NCI-H82 (cell line): ENCODE measurements around the gene C6orf118.

ENCODE experiments used
- DNase-seq: peaks from one replicate; lab custom pipeline; 2025; lab: John Stamatoyannopoulos, UW

C6orf118 gene

GRCh38 chr6:165308926-165309731 lies at the start of gene C6orf118:
C6orf118 (minus strand) TSS chr6:165309605; CDS start chr6:165309586, 19 bp downstream.
- peak; percentile 85 for DNase-seq

- no peak for DNase-seq
Measured at GRCh38 chr6:165345700-165346099, 36.3 kb upstream of the C6orf118 start.

GRCh38 chr6:165340532-165340931 lies 31.1 kb upstream of the C6orf118 start:
- DNase-seq: no peak

DNA sequence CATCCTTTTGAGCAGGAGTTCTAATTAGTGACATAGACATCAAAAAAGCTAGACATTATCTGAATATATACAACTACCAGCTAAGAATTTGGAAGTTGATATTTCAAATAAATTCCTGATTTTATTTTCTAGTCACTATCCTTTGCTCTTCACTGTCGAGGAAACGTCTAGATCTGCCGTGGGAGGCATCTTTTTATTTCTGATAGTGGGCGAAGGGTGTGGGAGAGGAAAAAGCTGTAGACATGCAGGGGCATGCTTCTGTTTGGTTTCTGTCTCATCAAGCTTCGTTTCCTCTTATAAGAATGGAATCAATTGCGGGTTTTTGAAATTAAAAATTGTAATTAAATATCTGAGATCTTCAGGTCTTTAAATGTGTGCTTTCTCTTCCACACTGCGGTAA lies 16.2 kb upstream of the C6orf118 start:
- DNase-seq: no peak

DNA sequence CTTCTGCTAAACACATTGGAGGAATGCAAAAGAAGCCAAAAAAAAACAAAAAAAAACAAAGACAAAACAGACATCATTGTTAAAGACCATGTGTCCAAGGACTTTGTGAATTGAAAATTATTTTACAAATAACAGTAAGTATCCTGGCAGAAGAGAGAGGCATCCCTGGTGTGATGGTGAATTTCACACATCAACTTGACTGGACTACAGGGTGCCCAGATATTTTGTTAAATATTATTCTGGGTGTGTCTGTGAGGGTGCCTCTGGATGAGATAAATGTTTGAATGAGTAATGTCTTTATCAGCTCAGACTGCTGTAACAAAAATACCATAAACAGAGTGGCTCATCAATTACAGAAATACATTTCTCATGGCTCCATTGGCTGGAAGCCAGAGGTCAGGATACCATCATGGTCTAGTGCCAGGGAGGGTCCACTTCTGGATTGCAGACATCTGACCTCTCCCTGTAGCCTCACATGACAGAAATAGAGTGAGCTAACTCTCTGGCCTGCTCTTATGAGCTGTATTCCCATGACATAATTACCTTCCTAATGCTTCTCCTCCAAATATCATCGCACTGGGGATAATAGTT lies 12.2 kb upstream of the C6orf118 start:
- DNase-seq: no peak

GRCh38 chr6:165321150-165321549 lies 11.7 kb upstream of the C6orf118 start:
- DNase-seq: no peak

- no peak for DNase-seq
Measured at GRCh38 chr6:165317723-165318122, 8.3 kb upstream of the C6orf118 start.

- DNase-seq: no peak
Measured at GRCh38 chr6:165306955-165307354, 2.5 kb downstream of the C6orf118 start.

DNA sequence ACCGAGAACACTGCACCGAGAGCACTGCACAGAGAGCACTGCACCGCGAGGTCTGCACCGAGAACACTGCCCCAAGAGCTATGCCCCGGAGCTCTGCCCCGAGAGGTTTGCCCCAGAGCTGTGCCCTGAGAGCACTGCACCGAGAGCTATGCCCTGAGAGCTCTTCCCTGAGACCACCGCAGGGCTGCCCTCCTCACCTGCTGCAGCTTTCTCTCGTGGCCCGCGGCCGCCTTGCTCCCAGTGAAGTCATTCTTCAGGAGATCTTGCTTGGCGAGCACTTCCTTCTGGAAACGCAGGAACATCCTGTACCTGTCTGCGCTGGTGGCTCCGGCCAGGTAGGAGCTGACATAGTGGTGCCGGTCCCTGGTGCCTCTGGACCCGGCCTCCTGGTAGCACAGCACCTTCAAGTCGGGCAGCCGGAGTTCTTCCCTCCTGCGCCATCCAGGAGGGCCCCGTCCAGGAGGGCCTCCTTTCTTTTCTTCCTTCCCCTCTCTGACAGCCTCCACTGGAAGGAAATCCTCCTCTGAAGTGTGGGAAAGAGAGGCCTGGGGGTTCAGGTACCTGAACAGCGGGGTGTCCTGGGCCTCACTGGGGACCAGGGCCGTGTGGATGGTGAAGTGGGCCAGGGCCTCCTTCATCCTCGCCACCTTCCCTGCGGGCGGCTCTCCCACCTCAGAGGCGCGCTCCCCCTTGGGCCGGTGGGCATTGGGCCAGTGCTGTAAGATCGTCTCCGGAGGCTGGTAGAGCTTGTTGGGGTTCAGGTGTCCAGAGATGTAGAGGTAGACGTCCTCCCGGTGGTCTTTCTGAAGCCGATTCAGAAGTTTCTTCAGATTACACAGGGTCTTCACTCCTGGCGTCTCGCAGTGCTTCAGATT lies 7.8 kb downstream of the C6orf118 start:
- no peak for DNase-seq

DNA sequence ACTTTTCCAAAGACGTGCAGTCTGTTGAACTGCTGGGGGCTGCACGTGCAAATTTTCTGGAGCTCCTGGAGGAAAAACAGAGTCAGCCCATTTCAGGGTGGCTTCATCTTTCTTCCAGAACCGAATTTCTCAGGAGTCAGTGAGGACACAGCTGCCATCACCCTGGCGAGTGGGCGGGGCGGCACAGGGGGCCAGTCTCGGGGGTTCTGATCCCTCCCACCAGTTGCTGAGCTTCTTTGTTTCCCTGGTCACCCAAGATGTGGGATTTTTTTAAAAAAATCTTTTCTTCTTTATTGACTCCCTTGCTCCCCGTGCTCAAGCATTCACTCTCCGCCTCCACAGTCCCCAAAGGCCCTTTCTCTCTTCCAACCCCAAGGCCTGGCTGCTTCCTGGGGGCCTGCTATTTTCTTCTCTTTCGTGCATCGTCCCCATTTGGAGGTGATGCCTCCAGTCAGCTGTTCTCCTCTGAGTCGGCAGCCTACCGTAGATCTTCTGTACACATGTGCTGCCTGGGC lies 8.9 kb downstream of the C6orf118 start:
- DNase-seq: no peak

- no peak for DNase-seq
Measured at GRCh38 chr6:165298875-165299274, 10.5 kb downstream of the C6orf118 start.

DNA sequence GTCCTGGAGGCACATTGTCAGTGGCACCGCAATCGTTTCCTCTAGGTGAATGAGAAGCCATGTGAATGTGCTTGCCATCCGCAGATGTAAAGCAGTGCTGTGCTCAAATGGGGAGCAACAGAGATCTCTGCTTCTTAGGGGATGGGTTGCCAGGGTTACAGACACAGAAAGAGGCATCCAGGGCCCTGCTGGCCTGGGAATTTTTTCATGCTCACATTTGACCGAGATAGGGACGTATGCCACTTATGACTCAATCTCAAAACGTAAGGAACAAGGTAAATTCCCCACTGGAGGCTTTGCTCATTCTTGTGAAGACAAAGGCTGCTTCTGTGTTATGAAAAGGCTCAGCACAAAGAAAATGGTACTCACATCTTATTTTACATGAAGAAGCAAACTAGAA lies 11.0 kb downstream of the C6orf118 start:
- no peak for DNase-seq

- no peak for DNase-seq
Measured at GRCh38 chr6:165292657-165293056, 16.7 kb downstream of the C6orf118 start.

GRCh38 chr6:165274611-165275010 lies 34.8 kb downstream of the C6orf118 start:
- peak; percentile 80 for DNase-seq

- DNase-seq: peak; percentile 42
Measured at GRCh38 chr6:165272585-165272984, 36.8 kb downstream of the C6orf118 start.

GRCh38 chr6:165268987-165269386 lies 40.4 kb downstream of the C6orf118 start:
- no peak for DNase-seq

GRCh38 chr6:165266621-165267020 lies 42.8 kb downstream of the C6orf118 start:
- DNase-seq: no peak

GRCh38 chr6:165266191-165266590 lies 43.2 kb downstream of the C6orf118 start:
- no peak for DNase-seq

- no peak for DNase-seq
Measured at GRCh38 chr6:165260462-165260861, 48.9 kb downstream of the C6orf118 start.

GRCh38 chr6:165249808-165250207 lies 59.6 kb downstream of the C6orf118 start:
- no peak for DNase-seq

- DNase-seq: no peak
Measured at GRCh38 chr6:165245701-165246100, 63.7 kb downstream of the C6orf118 start.

GRCh38 chr6:165245287-165245686 lies 64.1 kb downstream of the C6orf118 start:
- DNase-seq: peak; percentile 49
